HepG2 (cell line): ENCODE data around the gene EXOSC7.

Experiments used
- REPIN1 ChIP-seq: sonication (generic); formaldehyde crosslinking; IDR thresholded peaks from 2 replicates; pipeline ENCODE4 v1.8.0; 2022; ENCODE audit warnings: missing genetic modification reagents, low read depth, mild to moderate bottlenecking, borderline replicate concordance
- ZNF343 ChIP-seq: sonication (generic); formaldehyde crosslinking; IDR thresholded peaks from 2 replicates; pipeline ENCODE4 v1.4.0; 2020; ENCODE audit warnings: mild to moderate bottlenecking, missing genetic modification reagents
- ZNF367 ChIP-seq: sonication (generic); formaldehyde crosslinking; IDR thresholded peaks from 2 replicates; pipeline ENCODE4 v1.4.0; 2020; ENCODE audit warnings: missing genetic modification reagents, borderline replicate concordance
- TF ChIP-seq, protein P1 (sequence below): sonication (generic); formaldehyde crosslinking; IDR thresholded peaks from 2 replicates; pipeline ENCODE4 v1.5.0; 2020; ENCODE audit warnings: mild to moderate bottlenecking, missing genetic modification reagents, moderate library complexity
- TF ChIP-seq, protein P2 (sequence below): sonication (generic); formaldehyde crosslinking; IDR thresholded peaks from one replicate; pipeline ENCODE4 v1.5.1; 2020; ENCODE audit warnings: mild to moderate bottlenecking, missing genetic modification reagents; ENCODE audit errors: not compliant biosample characterization

DNA sequence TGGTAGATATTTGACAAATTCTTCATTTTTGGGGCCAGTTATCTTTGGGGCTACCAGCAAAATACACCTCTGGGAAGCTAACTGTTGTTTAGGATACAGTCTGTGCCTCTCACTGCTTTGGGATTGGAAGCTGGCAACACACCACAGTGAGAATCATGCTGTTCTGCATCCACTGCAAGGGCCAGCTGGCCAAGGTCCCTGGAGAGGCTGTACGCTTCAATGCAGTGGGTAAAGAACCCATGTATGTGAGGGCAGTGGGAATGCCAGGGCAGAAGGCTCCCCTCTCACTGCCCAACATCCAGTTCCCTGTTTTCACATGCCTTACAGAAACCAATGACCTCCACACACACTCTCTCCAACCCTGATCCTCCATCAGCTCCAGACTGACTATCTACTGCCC, 20.1 kb upstream of the EXOSC7 start:
- TF ChIP-seq, protein P1, sequence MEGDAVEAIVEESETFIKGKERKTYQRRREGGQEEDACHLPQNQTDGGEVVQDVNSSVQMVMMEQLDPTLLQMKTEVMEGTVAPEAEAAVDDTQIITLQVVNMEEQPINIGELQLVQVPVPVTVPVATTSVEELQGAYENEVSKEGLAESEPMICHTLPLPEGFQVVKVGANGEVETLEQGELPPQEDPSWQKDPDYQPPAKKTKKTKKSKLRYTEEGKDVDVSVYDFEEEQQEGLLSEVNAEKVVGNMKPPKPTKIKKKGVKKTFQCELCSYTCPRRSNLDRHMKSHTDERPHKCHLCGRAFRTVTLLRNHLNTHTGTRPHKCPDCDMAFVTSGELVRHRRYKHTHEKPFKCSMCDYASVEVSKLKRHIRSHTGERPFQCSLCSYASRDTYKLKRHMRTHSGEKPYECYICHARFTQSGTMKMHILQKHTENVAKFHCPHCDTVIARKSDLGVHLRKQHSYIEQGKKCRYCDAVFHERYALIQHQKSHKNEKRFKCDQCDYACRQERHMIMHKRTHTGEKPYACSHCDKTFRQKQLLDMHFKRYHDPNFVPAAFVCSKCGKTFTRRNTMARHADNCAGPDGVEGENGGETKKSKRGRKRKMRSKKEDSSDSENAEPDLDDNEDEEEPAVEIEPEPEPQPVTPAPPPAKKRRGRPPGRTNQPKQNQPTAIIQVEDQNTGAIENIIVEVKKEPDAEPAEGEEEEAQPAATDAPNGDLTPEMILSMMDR (CRISPR knock-in tag) = no peak
- TF ChIP-seq ZNF367 (CRISPR knock-in tag) (no peak), REPIN1 (CRISPR knock-in tag) (no peak), ZNF343 (CRISPR knock-in tag) (no peak)
- TF ChIP-seq, protein P2, sequence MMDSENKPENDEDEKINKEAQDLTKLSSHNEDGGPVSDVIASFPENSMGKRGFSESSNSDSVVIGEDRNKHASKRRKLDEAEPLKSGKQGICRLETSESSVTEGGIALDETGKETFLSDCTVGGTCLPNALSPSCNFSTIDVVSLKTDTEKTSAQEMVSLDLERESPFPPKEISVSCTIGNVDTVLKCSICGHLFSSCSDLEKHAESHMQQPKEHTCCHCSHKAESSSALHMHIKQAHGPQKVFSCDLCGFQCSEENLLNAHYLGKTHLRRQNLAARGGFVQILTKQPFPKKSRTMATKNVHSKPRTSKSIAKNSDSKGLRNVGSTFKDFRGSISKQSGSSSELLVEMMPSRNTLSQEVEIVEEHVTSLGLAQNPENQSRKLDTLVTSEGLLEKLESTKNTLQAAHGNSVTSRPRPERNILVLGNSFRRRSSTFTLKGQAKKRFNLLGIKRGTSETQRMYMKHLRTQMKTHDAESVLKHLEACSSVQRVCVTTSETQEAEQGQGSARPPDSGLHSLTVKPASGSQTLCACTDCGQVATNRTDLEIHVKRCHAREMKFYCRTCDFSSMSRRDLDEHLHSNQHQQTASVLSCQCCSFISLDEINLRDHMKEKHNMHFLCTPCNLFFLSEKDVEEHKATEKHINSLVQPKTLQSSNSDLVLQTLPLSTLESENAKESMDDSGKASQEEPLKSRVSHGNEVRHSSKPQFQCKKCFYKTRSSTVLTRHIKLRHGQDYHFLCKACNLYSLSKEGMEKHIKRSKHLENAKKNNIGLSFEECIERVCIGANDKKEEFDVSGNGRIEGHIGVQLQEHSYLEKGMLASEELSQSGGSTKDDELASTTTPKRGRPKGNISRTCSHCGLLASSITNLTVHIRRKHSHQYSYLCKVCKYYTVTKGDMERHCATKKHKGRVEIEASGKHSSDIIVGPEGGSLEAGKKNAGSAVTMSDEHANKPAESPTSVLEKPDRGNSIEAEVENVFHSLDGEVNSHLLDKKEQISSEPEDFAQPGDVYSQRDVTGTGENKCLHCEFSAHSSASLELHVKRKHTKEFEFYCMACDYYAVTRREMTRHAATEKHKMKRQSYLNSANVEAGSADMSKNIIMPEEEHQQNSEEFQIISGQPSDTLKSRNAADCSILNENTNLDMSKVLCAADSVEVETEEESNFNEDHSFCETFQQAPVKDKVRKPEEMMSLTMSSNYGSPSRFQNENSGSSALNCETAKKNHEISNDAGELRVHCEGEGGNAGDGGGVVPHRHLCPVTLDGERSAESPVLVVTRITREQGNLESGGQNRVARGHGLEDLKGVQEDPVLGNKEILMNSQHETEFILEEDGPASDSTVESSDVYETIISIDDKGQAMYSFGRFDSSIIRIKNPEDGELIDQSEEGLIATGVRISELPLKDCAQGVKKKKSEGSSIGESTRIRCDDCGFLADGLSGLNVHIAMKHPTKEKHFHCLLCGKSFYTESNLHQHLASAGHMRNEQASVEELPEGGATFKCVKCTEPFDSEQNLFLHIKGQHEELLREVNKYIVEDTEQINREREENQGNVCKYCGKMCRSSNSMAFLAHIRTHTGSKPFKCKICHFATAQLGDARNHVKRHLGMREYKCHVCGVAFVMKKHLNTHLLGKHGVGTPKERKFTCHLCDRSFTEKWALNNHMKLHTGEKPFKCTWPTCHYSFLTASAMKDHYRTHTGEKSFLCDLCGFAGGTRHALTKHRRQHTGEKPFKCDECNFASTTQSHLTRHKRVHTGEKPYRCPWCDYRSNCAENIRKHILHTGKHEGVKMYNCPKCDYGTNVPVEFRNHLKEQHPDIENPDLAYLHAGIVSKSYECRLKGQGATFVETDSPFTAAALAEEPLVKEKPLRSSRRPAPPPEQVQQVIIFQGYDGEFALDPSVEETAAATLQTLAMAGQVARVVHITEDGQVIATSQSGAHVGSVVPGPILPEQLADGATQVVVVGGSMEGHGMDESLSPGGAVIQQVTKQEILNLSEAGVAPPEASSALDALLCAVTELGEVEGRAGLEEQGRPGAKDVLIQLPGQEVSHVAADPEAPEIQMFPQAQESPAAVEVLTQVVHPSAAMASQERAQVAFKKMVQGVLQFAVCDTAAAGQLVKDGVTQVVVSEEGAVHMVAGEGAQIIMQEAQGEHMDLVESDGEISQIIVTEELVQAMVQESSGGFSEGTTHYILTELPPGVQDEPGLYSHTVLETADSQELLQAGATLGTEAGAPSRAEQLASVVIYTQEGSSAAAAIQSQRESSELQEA = no peak
